ENCODE measurements around the gene ARMC9. TPM values are rescaled to one million over a fixed set of nuclear protein-coding genes. Genes with fewer than 3 reads are reported as not detected.
"Not testable (repeated sequence)": the region's sequence is repeated elsewhere in the genome, so short reads cannot be mapped to it uniquely, and the experiment has no call there.

ARMC9 gene
- polyA plus RNA-seq, 1 donor, result 3.9 TPM

- no peak for DNase-seq (ENCODE audit: low read depth)
Measured at GRCh38 chr2:231287696-231288095, 89.3 kb downstream of the ARMC9 start.

- DNase-seq (ENCODE audit: low read depth), result no peak
Measured at GRCh38 chr2:231288590-231288989, 90.2 kb downstream of the ARMC9 start.

- no peak for DNase-seq (ENCODE audit: low read depth)
Measured at GRCh38 chr2:231290321-231291015, 92.0 kb downstream of the ARMC9 start.

- DNase-seq (ENCODE audit: low read depth), result no peak
Measured at GRCh38 chr2:231292472-231293134, 94.2 kb downstream of the ARMC9 start.

- DNase-seq (ENCODE audit: low read depth), result no peak
Measured at GRCh38 chr2:231293163-231293562, 94.7 kb downstream of the ARMC9 start.

GRCh38 chr2:231294116-231294515 is 95.7 kb downstream of the ARMC9 start:
- DNase-seq (ENCODE audit: low read depth), result no peak

- no peak for DNase-seq (ENCODE audit: low read depth)
Measured at GRCh38 chr2:231294571-231295362, 96.3 kb downstream of the ARMC9 start.

- no peak for DNase-seq (ENCODE audit: low read depth)
Measured at GRCh38 chr2:231295363-231295655, 96.9 kb downstream of the ARMC9 start.

GRCh38 chr2:231296401-231296974 is 98.1 kb downstream of the ARMC9 start:
- no peak for DNase-seq (ENCODE audit: low read depth)

- no peak for DNase-seq (ENCODE audit: low read depth)
Measured at GRCh38 chr2:231297108-231297908, 98.9 kb downstream of the ARMC9 start.

GRCh38 chr2:231298091-231298490 is 99.7 kb downstream of the ARMC9 start:
- no peak for DNase-seq (ENCODE audit: low read depth)

- DNase-seq (ENCODE audit: low read depth), result no peak
Measured at GRCh38 chr2:231299267-231299666, 100.8 kb downstream of the ARMC9 start.

GRCh38 chr2:231300020-231300721 is 101.7 kb downstream of the ARMC9 start:
- DNase-seq (ENCODE audit: low read depth), result no peak

- no peak for DNase-seq (ENCODE audit: low read depth)
Measured at GRCh38 chr2:231300722-231301076, 102.3 kb downstream of the ARMC9 start.

GRCh38 chr2:231304259-231304658 is 105.8 kb downstream of the ARMC9 start:
- DNase-seq (ENCODE audit: low read depth), result not testable (repeated sequence)

- no peak for DNase-seq (ENCODE audit: low read depth)
Measured at GRCh38 chr2:231305221-231305620, 106.8 kb downstream of the ARMC9 start.

GRCh38 chr2:231306791-231307393 is 108.5 kb downstream of the ARMC9 start:
- DNase-seq (ENCODE audit: low read depth), result no peak

GRCh38 chr2:231308219-231308618 is 109.8 kb downstream of the ARMC9 start:
- DNase-seq (ENCODE audit: low read depth), result no peak

- DNase-seq (ENCODE audit: low read depth), result no peak
Measured at GRCh38 chr2:231308631-231309428, 110.4 kb downstream of the ARMC9 start.

GRCh38 chr2:231312066-231312465 is 113.6 kb downstream of the ARMC9 start:
- no peak for DNase-seq (ENCODE audit: low read depth)

Measured in forelimb muscle (tissue), 1 donor.